HepG2 (cell line): Measurements from ENCODE around the gene GNMT. TPM values are rescaled to one million over a fixed set of nuclear protein-coding genes. Genes with fewer than 3 reads are reported as not detected.

ENCODE experiments used
- FOXA1 ChIP-seq, 2 experiments: fragments of 450-650 bp in 1 of 2; sonication (generic) in 1 of 2; formaldehyde crosslinking in 1 of 2; IDR thresholded peaks; 2 replicates each; pipeline versions ENCODE4 v1.4.0 to v1.6.1; 2016 to 2020; ENCODE audit warnings: missing genetic modification reagents in 1 of 2
- JDP2 ChIP-seq: sonication (generic); formaldehyde crosslinking; IDR thresholded peaks from 2 replicates; pipeline ENCODE4 v1.8.1; 2022; ENCODE audit warnings: missing genetic modification reagents, borderline replicate concordance
- MATR3 ChIP-seq: sonication (generic); formaldehyde crosslinking; IDR thresholded peaks from 2 replicates; pipeline ENCODE4 v1.4.0; 2020; ENCODE audit warnings: missing genetic modification reagents
- NCOA2 ChIP-seq: sonication (generic); formaldehyde crosslinking; IDR thresholded peaks from 2 replicates; pipeline ENCODE4 v1.8.0; 2022; ENCODE audit warnings: inconsistent platforms
- NFATC3 ChIP-seq: sonication (generic); formaldehyde crosslinking; IDR thresholded peaks from 2 replicates; pipeline ENCODE4 v1.5.1; 2020; ENCODE audit warnings: mild to moderate bottlenecking, missing genetic modification reagents
- SATB2 ChIP-seq: sonication (generic); formaldehyde crosslinking; IDR thresholded peaks from 2 replicates; pipeline ENCODE4 v1.5.0; 2020; ENCODE audit warnings: missing genetic modification reagents
- ZNF468 ChIP-seq: sonication (generic); formaldehyde crosslinking; IDR thresholded peaks from 2 replicates; pipeline ENCODE4 v1.8.0; 2022; ENCODE audit warnings: mild to moderate bottlenecking, moderate library complexity, missing genetic modification reagents
- ZNF772 ChIP-seq: sonication (generic); formaldehyde crosslinking; IDR thresholded peaks from 2 replicates; pipeline ENCODE4 v1.5.0; 2020; ENCODE audit warnings: mild to moderate bottlenecking, missing genetic modification reagents
- ZNF775 ChIP-seq: sonication (generic); formaldehyde crosslinking; IDR thresholded peaks from 2 replicates; pipeline ENCODE4 v1.4.0; 2020; ENCODE audit warnings: missing genetic modification reagents, mild to moderate bottlenecking, moderate library complexity, borderline replicate concordance
- ZSCAN22 ChIP-seq: sonication (generic); formaldehyde crosslinking; IDR thresholded peaks from 2 replicates; pipeline ENCODE4 v1.4.0; 2020; ENCODE audit warnings: mild to moderate bottlenecking, missing genetic modification reagents
- polyA plus RNA-seq, 8 experiments: library from polyadenylated mRNA; depleted of rRNA in 3 of 8; stranded (reverse) in 7 of 8; unstranded in 1 of 8; fragments of >200 nt; fragmentation: Illumina TruSeq in 4 of 8; extraction: Trizol in 4 of 8; gene quantifications; 2 replicates each; pipeline versions ENCODE4 v1.2.1 to v1.2.3, GENCODE V29; 2011 to 2016; ENCODE audit warnings: low read depth in 4 of 8, missing spikeins in 1 of 8, mixed read lengths in 1 of 8; ENCODE audit not compliant: insufficient read depth in 1 of 8
- total RNA-seq, 5 experiments: library from RNA; depleted of rRNA; stranded (reverse); fragments of >200 nt; fragmentation: Illumina TruSeq; extraction: Trizol; gene quantifications; 2 replicates each; pipeline ENCODE4 v1.2.3, GENCODE V29; 2016; ENCODE audit warnings: low read depth in 1 of 5
- TF ChIP-seq, protein P1 (sequence below): sonication (generic); formaldehyde crosslinking; IDR thresholded peaks from 2 replicates; pipeline ENCODE4 v1.5.1; 2020; ENCODE audit warnings: missing genetic modification reagents, mild to moderate bottlenecking, borderline replicate concordance
- TF ChIP-seq, protein P2 (sequence below): sonication (generic); formaldehyde crosslinking; IDR thresholded peaks from one replicate; pipeline ENCODE4 v1.5.1; 2020; ENCODE audit warnings: mild to moderate bottlenecking, missing genetic modification reagents; ENCODE audit errors: not compliant biosample characterization
- TF ChIP-seq, protein P3 (sequence below): sonication (generic); formaldehyde crosslinking; IDR thresholded peaks from 2 replicates; pipeline ENCODE4 v1.8.0; 2022; ENCODE audit warnings: mild to moderate bottlenecking, missing genetic modification reagents, borderline replicate concordance
- TF ChIP-seq, protein P4 (sequence below): sonication (generic); formaldehyde crosslinking; IDR thresholded peaks from 2 replicates; pipeline ENCODE4 v1.4.0; 2020; ENCODE audit warnings: mild to moderate bottlenecking, low read depth, missing genetic modification reagents

The GNMT gene
- total and polyA plus RNA-seq, 2 of the 13 experiments (the other 11 are each of a cell fraction or from before 2014, with no cell fraction given) = 2.8 to 7.0 TPM

DNA sequence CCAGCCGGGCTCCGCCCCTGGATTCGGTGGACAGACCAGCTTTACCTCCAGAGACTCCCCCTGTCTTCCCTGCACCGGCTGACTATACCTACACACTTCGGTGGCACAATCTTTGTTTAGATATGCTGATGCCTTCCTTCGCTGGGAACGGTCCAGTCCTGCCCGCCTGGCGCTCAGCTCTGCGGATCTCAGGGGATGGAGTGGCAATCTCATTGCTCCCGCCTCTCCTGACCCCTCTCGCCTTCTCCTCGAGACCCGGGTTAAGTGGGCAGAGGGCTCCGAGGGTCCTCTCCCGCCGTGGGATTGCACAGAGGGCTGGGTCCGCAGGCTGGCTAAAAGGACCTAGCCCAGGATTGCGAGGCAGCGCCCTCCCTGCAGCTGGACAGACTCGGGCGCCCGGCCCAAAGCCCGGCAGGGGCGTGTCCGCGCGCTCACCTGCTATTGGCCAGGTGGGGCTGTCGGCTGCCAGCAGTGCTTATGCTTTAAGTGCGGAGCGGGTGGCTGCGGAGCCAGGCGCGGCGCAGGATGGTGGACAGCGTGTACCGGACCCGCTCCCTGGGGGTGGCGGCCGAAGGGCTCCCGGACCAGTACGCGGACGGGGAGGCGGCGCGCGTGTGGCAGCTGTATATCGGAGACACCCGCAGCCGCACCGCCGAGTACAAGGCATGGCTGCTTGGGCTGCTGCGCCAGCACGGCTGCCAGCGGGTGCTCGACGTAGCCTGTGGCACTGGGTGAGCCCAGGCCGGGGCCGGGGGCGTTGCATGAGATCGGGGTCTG, at the start of gene GNMT (continued):
- TF ChIP-seq, protein P1, sequence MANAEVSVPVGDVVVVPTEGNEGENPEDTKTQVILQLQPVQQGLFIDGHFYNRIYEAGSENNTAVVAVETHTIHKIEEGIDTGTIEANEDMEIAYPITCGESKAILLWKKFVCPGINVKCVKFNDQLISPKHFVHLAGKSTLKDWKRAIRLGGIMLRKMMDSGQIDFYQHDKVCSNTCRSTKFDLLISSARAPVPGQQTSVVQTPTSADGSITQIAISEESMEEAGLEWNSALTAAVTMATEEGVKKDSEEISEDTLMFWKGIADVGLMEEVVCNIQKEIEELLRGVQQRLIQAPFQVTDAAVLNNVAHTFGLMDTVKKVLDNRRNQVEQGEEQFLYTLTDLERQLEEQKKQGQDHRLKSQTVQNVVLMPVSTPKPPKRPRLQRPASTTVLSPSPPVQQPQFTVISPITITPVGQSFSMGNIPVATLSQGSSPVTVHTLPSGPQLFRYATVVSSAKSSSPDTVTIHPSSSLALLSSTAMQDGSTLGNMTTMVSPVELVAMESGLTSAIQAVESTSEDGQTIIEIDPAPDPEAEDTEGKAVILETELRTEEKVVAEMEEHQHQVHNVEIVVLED = peak; percentile 57; the same call in 1 of the 2 replicates
- TF ChIP-seq FOXA1 (IDR thresholded peaks at IDR 0.05) = no peak
- TF ChIP-seq FOXA1 (CRISPR knock-in tag; IDR thresholded peaks at IDR 0.05) = no peak
- TF ChIP-seq ZSCAN22 (CRISPR knock-in tag) = no peak
- TF ChIP-seq ZNF468 (CRISPR knock-in tag) = 0 out of 2 replicates have a peak, but pooled peaks have one; percentile 31
- TF ChIP-seq, protein P2, sequence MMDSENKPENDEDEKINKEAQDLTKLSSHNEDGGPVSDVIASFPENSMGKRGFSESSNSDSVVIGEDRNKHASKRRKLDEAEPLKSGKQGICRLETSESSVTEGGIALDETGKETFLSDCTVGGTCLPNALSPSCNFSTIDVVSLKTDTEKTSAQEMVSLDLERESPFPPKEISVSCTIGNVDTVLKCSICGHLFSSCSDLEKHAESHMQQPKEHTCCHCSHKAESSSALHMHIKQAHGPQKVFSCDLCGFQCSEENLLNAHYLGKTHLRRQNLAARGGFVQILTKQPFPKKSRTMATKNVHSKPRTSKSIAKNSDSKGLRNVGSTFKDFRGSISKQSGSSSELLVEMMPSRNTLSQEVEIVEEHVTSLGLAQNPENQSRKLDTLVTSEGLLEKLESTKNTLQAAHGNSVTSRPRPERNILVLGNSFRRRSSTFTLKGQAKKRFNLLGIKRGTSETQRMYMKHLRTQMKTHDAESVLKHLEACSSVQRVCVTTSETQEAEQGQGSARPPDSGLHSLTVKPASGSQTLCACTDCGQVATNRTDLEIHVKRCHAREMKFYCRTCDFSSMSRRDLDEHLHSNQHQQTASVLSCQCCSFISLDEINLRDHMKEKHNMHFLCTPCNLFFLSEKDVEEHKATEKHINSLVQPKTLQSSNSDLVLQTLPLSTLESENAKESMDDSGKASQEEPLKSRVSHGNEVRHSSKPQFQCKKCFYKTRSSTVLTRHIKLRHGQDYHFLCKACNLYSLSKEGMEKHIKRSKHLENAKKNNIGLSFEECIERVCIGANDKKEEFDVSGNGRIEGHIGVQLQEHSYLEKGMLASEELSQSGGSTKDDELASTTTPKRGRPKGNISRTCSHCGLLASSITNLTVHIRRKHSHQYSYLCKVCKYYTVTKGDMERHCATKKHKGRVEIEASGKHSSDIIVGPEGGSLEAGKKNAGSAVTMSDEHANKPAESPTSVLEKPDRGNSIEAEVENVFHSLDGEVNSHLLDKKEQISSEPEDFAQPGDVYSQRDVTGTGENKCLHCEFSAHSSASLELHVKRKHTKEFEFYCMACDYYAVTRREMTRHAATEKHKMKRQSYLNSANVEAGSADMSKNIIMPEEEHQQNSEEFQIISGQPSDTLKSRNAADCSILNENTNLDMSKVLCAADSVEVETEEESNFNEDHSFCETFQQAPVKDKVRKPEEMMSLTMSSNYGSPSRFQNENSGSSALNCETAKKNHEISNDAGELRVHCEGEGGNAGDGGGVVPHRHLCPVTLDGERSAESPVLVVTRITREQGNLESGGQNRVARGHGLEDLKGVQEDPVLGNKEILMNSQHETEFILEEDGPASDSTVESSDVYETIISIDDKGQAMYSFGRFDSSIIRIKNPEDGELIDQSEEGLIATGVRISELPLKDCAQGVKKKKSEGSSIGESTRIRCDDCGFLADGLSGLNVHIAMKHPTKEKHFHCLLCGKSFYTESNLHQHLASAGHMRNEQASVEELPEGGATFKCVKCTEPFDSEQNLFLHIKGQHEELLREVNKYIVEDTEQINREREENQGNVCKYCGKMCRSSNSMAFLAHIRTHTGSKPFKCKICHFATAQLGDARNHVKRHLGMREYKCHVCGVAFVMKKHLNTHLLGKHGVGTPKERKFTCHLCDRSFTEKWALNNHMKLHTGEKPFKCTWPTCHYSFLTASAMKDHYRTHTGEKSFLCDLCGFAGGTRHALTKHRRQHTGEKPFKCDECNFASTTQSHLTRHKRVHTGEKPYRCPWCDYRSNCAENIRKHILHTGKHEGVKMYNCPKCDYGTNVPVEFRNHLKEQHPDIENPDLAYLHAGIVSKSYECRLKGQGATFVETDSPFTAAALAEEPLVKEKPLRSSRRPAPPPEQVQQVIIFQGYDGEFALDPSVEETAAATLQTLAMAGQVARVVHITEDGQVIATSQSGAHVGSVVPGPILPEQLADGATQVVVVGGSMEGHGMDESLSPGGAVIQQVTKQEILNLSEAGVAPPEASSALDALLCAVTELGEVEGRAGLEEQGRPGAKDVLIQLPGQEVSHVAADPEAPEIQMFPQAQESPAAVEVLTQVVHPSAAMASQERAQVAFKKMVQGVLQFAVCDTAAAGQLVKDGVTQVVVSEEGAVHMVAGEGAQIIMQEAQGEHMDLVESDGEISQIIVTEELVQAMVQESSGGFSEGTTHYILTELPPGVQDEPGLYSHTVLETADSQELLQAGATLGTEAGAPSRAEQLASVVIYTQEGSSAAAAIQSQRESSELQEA (CRISPR knock-in tag) = peak; percentile 54
- TF ChIP-seq, protein P3, sequence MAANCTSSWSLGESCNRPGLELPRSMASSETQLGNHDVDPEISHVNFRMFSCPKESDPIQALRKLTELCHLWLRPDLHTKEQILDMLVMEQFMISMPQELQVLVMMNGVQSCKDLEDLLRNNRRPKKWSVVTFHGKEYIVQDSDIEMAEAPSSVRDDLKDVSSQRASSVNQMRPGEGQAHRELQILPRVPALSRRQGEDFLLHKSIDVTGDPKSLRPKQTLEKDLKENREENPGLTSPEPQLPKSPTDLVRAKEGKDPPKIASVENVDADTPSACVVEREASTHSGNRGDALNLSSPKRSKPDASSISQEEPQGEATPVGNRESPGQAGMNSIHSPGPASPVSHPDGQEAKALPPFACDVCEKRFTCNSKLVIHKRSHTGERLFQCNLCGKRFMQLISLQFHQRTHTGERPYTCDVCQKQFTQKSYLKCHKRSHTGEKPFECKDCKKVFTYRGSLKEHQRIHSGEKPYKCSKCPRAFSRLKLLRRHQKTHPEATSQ = peak; percentile 46; the same call in 1 of the 2 replicates
- TF ChIP-seq, protein P4, sequence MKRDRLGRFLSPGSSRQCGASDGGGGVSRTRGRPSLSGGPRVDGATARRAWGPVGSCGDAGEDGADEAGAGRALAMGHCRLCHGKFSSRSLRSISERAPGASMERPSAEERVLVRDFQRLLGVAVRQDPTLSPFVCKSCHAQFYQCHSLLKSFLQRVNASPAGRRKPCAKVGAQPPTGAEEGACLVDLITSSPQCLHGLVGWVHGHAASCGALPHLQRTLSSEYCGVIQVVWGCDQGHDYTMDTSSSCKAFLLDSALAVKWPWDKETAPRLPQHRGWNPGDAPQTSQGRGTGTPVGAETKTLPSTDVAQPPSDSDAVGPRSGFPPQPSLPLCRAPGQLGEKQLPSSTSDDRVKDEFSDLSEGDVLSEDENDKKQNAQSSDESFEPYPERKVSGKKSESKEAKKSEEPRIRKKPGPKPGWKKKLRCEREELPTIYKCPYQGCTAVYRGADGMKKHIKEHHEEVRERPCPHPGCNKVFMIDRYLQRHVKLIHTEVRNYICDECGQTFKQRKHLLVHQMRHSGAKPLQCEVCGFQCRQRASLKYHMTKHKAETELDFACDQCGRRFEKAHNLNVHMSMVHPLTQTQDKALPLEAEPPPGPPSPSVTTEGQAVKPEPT (CRISPR knock-in tag) = no peak; the same call in 1 of the 2 replicates
- no peak for TF ChIP-seq ZNF775 (CRISPR knock-in tag)
- 0 out of 2 replicates have a peak, but pooled peaks have one; percentile 33 for TF ChIP-seq SATB2
- TF ChIP-seq ZNF772 (CRISPR knock-in tag) = no peak; the same call in 1 of the 2 replicates
- 0 out of 2 replicates have a peak, but pooled peaks have one; percentile 41 for TF ChIP-seq NFATC3 (CRISPR knock-in tag)
- no peak for TF ChIP-seq JDP2 (CRISPR knock-in tag)
- no peak for TF ChIP-seq MATR3 (CRISPR knock-in tag)
- no peak for TF ChIP-seq NCOA2
